ENCODE data around the gene MMP17.

GRCh38 chr12:131801254-131801866 is 26.8 kb upstream of the MMP17 start:
- TF ChIP-seq EZH2phosphoT487 (IDR thresholded peaks at IDR 0.05; ENCODE audit: borderline replicate concordance, low read length) (no peak), CTCF (IDR thresholded peaks at IDR 0.05; ENCODE audit: low read depth, low read length, poor library complexity, severe bottlenecking) (no peak)
